HG02642 (cell line): Measurements from ENCODE around the gene ACTR3.
A peak's percentile ranks its signal among the peaks of the same experiment; 100 is the strongest.

Experiments
- ATAC-seq: cut with Tn5 transposase; IDR thresholded peaks from one replicate; pipeline ENCODE4 v1.9.1; 2021; ENCODE audit warnings: mild to moderate bottlenecking; ENCODE audit not compliant: unreplicated experiment, poor library complexity

Gene ACTR3

DNA sequence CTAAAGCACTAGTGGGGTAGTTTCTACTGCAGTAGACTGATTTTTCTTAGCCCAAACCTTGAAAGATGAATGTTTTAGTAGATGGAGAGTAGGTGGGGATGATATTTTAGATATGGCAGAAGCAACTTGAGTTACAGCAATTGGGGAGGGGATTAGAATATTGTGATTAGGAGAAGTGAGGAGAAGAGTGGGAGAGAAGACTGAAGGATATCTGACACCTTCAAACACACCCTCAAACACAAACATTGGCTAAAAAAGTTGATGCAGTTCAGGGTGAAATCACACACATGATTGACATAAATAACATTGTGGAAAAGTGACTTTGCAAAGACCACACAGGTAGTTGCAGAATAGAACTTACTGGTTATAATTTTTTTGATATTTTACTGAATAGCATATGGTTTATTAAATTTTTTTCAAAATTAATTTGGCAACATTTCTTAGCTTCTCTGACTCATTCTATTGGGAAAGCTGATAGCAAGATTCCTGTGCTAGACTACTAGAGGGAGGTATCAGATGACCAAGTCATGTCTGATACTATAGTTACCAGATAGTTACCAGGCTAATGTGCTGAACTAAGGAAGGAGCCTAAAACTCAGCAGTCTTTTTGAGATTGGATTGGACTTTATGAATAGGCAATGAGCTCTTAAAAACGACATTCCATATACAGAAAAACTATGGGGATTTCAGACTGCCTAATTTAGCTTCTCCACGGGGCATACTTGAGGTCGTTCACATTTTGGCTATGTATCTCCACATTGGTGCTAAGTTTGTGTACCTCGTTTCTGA, 73.0 kb downstream of the ACTR3 start:
- no peak for ATAC-seq

DNA sequence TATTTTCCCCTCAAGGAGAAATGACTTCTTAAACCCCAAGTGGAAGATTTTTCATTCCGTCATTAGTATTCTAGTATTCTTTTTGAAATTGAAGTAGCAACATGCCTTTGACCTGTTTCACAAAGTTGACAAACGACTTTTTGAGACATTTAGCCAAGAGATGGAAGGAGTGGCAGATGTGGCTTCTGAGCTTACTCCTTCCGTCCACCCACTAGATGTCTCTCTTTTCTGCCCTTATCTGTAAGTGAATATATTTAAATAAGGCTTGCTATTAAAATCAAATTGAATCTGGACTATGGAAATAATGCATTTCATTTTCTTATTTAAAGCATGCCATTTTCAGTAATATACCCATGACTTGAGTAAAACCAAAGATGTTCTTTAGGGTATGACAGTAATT, 74.1 kb downstream of the ACTR3 start:
- no peak for ATAC-seq

DNA sequence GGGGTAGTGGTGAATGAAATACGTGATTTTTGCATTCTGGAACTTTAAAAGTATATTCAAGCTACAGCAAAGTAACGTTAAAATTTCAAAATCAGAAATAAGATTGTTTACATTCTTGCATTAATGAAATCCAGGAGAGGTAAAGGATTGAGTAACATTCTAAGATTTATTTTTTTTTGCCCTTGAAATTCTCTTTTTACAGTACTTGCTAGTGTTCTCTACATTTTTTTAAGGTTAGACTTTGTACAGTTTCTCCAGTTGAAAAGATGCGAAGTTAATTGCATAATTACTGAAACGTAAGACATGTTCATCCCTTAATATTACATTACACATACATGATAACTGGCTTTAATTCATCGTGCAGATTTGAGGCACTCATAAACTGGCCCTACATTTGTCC, 74.5 kb downstream of the ACTR3 start:
- ATAC-seq = no peak

DNA sequence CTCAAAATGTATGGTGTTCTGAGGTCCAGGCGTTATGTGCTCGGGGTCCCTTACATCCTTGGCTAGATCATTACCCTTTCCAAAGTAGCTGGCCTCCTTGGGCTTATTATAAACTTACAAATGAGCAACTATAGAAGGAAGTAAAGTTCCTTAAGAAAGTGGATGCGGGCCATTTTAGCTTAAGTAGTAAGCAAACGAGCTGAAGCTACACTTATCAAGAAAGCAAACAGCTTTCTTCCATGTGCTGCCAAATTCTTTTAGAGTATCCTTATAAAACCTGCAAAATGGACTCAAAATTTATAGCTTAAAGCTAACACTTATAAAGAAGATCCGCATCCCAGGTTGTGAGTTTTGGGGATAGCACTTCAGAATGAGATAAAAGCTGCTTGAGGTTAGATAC, 75.3 kb downstream of the ACTR3 start:
- no peak for ATAC-seq

- peak; percentile 84 for ATAC-seq
Observed at GRCh38 chr2:113965644-113966043, 75.8 kb downstream of the ACTR3 start.

DNA sequence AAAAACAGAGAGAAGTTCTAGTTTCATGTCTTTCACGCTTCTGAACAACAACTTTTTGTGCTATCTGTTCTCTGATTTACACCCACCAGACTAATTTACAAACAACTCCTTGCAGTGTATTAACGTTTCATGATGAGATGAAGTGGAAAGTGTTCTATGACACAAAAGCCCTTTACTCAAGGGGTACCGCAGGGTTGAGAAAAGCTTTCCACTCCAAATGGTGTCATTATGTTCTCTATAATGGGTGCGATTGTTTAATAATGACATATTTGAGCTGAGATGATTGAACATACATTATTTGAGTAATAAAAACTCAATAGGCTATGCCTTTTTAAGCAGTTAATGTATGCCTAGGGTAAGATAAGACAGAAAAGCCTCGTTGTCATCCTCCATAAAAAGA, 76.3 kb downstream of the ACTR3 start:
- ATAC-seq = no peak

DNA sequence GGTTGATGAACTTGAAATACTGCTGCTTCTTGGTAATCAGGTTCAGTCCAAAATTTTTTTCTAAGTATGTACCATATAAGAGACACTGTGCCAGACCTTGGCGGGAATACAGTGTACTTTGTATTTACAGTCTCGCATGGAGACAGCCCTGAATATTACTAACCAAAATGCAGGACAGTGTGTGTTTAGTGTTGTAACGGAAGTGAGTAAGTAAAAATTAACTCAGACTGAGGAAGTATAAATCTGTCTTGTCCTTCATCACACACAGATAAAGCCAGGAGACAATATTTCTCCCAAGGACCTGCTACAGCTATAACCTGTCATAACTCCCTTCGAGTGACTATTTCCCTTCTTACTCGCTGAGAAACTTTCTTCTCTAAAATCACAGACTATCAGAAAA, 76.9 kb downstream of the ACTR3 start:
- no peak for ATAC-seq

DNA sequence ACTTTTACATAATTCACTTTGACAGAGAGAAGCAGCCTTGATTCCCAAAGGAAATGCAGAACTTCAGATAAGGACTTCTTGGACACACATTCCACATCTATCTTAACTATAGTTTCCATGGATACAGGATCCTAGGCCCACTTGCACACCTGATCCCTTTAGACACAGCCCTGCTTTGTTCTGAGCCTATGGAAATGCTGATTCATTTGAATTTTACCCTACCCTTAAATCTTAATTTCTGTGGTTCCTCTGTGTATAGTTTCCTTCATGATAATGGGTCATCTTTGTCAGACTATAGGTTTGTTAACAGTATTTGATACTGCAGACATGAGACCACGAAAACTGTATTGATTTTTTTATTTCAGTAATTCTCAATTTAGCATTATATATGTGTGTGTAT, 77.4 kb downstream of the ACTR3 start:
- no peak for ATAC-seq

- no peak for ATAC-seq
Observed at GRCh38 chr2:113972766-113973165, 82.9 kb downstream of the ACTR3 start.

GRCh38 chr2:113973810-113974209, 83.9 kb downstream of the ACTR3 start:
- ATAC-seq = no peak

- ATAC-seq = no peak
Observed at GRCh38 chr2:113974727-113975126, 84.8 kb downstream of the ACTR3 start.

DNA sequence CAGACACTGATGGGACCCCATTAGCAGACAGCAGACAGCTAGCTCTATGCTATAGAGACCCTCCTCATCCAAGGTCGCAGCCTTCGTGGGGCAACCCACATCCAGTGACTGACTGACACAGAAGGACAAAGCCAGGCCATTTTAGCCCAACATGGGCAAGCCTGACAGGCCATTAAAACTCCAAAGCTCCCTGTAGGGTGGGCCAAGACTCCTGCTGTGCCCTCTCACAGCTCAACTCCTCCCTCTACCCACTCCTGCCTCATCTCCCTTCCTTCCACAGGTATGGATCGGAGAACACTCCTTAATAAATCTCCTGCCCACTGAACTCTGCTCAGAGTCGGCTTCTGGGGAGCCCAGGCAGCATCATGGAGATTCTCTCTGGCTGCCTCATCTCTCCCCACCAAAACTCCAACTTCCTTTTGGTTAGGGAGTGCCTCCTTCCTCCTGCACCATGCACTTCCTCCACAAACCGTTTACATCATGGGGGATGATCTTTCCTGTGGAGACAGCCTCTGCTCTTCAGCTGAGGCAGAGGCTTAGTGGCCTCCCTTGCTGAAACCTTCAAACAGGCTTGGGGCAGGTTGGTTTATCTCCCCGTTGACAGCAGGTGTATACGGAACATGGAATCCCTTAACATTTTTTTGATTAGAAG, 86.5 kb downstream of the ACTR3 start:
- ATAC-seq = no peak

DNA sequence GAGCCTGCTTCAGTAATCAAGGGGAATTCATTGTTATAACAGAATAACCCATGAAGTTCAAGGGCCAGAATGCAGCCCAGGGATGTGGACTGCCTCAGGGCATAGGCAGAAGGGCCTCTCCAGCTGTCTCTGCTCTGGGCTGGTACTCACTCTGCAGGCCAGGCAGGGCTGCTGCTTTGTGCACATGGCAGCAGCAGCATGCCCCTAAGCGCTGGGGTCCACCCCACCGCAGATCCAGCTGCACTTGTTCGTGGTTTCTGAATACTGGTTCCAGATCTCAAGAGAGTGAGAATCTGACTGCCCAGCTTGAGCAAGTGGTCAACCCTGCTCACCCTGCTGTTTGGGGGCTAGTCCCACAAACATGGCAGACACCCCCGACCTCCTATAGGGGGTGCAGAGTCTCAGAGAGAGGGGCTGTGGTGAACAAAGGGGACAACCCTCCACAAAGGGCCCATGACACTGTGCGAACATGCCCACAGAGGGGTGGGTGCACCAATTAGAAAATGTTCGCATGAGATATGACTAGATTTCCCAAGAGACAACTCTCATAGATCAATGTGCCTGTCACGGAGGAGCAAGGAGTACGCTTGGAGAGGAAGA, 87.3 kb downstream of the ACTR3 start:
- no peak for ATAC-seq

DNA sequence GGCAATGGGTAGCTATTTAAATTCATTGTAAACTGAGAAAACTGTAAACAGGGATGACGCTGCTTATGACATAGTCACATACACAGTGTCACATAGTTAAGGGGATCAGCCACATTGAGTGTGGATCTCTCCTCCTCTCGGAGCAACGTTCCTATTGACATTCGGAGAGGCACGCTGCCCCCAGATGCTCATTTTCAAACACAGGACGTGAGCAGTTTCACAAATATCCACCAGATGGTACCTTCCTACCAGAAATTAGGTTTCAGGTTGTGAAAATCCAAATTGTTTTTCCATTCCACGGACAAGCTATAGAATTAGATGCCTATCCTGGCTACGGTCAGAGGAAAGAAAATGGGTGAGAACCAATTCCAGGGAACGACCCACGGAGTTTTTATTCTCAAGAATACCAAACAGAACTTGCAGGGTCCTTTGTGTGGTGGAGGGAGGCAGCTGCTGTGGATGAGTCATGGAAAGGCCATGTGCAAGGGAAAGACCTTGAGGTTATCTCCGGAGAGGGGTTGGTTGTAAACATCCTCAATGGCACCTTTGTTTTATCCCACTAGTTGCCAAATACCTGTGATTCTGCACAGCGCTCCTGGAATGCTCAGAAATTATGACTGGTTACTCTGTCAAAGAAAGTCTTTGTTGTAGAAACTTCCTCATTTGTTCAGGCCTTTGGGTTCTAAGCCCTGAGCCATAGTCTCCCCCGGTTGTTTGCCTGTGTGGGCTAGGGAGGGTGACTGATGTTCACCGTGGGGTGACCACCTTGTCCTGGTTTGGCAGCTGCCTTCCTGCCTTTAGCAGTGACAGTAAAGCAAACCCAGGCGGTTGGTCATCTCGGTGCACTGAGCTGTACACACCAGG, 88.0 kb downstream of the ACTR3 start:
- no peak for ATAC-seq

DNA sequence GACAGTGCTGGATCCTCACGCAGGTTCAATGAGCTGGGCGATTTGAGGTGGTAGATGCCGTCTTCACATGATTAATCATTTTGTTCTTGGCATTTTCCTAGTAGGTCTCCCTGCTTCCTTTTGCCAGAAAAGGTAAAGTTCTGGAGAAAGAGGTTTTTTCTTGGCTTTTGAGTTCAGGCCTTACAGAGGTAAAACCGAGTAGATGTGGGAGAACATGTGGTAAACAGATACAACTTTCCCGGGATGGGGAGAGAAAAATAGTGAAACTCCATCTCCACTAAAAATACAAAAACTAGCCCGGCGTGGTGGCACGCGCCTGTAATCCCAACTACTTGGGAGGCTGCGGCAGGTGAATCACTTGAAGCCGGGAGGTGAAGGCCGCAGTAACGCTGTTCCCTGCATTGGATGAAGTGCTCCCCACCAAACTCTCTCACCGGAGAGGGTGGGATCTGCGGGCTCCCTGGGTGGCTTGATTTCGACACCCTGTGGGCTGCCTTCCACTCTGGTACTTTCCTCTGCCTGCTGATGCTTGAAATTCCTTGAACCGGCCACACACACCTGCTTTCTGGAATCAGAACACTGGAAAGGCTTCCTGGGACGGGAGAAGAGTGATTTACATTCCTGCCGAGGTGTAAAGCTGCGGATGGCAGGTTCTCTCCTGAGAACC, 88.8 kb downstream of the ACTR3 start:
- no peak for ATAC-seq

DNA sequence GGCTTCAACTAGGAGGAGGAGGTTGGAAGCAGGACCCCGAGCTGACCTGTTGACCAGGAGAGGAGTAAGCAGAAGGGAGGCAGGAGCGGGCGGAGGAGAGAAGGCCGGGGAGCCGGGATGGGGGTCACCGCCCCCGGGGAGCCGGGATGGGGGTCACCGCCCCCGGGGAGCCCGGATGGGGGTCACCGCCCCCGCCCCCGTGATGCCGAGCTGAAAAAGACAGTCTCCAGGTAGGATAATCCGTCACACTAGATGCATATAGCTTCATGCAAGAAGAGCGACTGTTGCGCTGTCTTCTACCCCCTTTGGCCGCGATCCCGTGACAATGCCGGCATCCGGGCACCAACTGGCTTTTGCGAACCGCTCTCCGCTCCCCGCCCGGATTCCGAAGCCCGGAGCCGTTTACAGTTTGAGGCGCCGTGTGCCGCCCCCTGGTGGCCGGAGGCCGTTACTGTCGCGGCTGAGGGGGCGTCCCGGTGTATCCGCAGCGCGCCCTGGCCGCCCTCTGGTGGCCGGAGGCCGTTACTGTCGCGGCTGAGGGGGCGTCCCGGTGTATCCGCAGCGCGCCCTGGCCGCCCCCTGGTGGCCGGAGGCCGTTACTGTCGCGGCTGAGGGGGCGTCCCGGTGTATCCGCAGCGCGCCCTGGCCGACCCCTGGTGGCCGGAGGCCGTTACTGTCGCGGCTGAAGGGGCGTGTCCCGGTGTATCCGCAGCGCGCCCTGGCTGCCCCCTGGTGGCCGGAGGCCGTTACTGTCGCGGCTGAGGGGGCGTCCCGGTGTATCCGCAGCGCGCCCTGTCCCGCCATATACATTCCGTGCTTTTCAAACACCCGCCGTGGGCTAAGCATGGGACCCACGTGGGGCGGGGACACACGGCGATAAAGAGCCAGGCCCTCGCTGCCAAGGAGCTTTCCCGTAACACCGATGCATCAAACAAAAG, 89.6 kb downstream of the ACTR3 start:
- ATAC-seq = no peak

GRCh38 chr2:113980946-113981345, 91.1 kb downstream of the ACTR3 start:
- no peak for ATAC-seq

DNA sequence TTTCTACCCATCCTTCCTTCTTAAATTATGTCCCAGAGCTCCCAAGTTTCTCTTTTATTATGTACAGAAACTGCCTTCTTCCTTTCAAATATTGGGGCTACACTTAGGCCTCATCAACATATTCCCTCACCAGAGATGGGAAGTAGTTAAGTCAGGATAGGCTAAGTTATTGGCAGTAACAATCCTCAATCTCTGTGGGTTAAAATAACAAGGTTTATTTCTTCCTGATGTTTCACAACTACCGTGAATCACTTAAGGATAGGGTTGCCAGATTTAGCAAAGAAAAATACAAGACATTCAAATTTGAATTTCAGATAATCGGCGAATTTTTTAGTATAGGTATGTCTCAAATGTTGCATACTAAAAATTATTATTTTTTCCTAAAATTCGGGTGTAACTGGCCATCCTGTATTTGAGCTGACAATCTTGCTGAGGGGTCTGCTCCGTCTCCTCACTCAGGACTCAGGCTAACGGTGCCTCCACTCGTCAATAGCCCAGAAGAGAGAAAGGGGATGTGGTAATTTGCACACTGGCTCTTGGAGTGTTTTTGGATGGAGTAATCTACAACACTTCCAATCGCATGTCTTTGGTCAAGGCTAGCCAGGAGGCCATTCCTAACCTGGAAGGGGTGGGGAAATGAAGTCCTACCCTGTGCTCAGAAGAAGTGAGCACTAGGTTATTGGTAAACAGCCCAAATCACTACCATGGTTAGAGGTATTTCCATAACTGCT, 91.7 kb downstream of the ACTR3 start:
- no peak for ATAC-seq
